Vagina (tissue), 2 donors: ENCODE results near the gene FOXO6. TPM values are rescaled to one million over a fixed set of nuclear protein-coding genes. Genes with fewer than 3 reads are reported as not detected.
A peak's percentile ranks its signal among the peaks of the same experiment; 100 is the strongest.

ENCODE experiments used
- DNase-seq, 2 donors: peaks; one replicate each; pipeline ENCODE4 v3.0.0-alpha.2; 2017; ENCODE audit errors: extremely low spot score in 2 of 2
- H3K27ac ChIP-seq: fragments of 200-600 bp; sonication (generic); one replicate; pipeline ENCODE4 v1.5.1; 2019
- H3K27me3 ChIP-seq: fragments of 200-600 bp; sonication (generic); one replicate; pipeline ENCODE4 v1.5.1; 2019
- H3K36me3 ChIP-seq, 2 donors: fragments of 200-600 bp; sonication (generic); one replicate each; pipeline ENCODE4 v1.5.1; 2017 to 2019
- H3K4me1 ChIP-seq: fragments of 200-600 bp; sonication (generic); one replicate; pipeline ENCODE4 v1.5.1; 2019
- H3K4me3 ChIP-seq, 2 donors: fragments of 200-600 bp; sonication (generic); 1 replicate in 1 of 2; 2 replicates in 1 of 2; pipeline ENCODE4 v1.5.1; 2016 to 2019
- H3K9me3 ChIP-seq: fragments of 200-600 bp; sonication (generic); one replicate; pipeline ENCODE4 v1.5.1; 2019
- CTCF ChIP-seq, 3 experiments: fragments of 450-650 bp in 2 of 3; fragments of 200-600 bp in 1 of 3; sonication (generic) in 1 of 3; IDR thresholded peaks; one replicate each; pipeline ENCODE4 v1.5.1; 2017 to 2019; ENCODE audit warnings: antibody characterized with exemption in 3 of 3, mild to moderate bottlenecking in 2 of 3, moderate library complexity in 2 of 3
- POLR2A ChIP-seq, 2 donors: fragments of 450-650 bp; IDR thresholded peaks; one replicate each; pipeline ENCODE4 v1.6.1; 2017; ENCODE audit warnings: antibody characterized with exemption in 2 of 2, mild to moderate bottlenecking in 2 of 2, moderate library complexity in 2 of 2
- POLR2AphosphoS5 ChIP-seq, 2 donors: sonication (generic); formaldehyde crosslinking; IDR thresholded peaks; one replicate each; pipeline ENCODE4 v1.9.0; 2017; ENCODE audit warnings: antibody characterized with exemption in 2 of 2, mild to moderate bottlenecking in 2 of 2, low read depth in 1 of 2; ENCODE audit not compliant: insufficient read depth in 1 of 2
- intact Hi-C: fragments of 100-400 bp; cut with DNase I; formaldehyde crosslinking; loops from one replicate; pipeline ENCODE4 v1.15.1; 2023
- total RNA-seq: library from RNA; depleted of rRNA; stranded (reverse); fragments of >200 nt; gene quantifications from one replicate; pipeline ENCODE4 v1.2.3, GENCODE V29; 2016

Gene FOXO6
- total RNA-seq, 1 donor from 2014 or later = 1.7 TPM

GRCh38 chr1:41419584-41420295 is 58.5 kb downstream of the FOXO6 start:
- TF ChIP-seq POLR2A (IDR thresholded peaks at IDR 0.05) (no peak), CTCF (IDR thresholded peaks at IDR 0.05) (no peak), POLR2AphosphoS5 (IDR thresholded peaks at IDR 0.05; ENCODE audit: insufficient read depth in 1 of 2, low read depth in 1 of 2) (no peak)
- peak overlapping the region; percentile 76 for H3K27ac ChIP-seq
- peaks cover 41% of the 10 kb centered on the region for H3K4me1 ChIP-seq

GRCh38 chr1:41420351-41420750 is 59.1 kb downstream of the FOXO6 start:
- TF ChIP-seq POLR2AphosphoS5 (IDR thresholded peaks at IDR 0.05; ENCODE audit: insufficient read depth in 1 of 2, low read depth in 1 of 2) (no peak), CTCF (IDR thresholded peaks at IDR 0.05) (no peak), POLR2A (IDR thresholded peaks at IDR 0.05) (no peak)

More at GRCh38 chr1:41419584-41420295, 58.5 kb downstream of the FOXO6 start:
- DNase-seq = no peak
- Histone ChIP-seq H3K27me3 (no peaks in the 10 kb centered on the region), H3K36me3 (no peaks in the 10 kb centered on the region), H3K9me3 (no peaks in the 10 kb centered on the region), H3K4me3 (no peak overlapping the region)
- intact Hi-C loops = loop anchor here (5.0 kb wide), 1 partner anchor 137 kb away; no protein-coding TSS in a partner anchor

GRCh38 chr1:41420860-41421259 is 59.6 kb downstream of the FOXO6 start:
- intact Hi-C loops = no loop called here
- H3K27ac ChIP-seq = peak overlapping the region; percentile 76
- TF ChIP-seq CTCF (IDR thresholded peaks at IDR 0.05) (no peak), POLR2A (IDR thresholded peaks at IDR 0.05) (no peak), POLR2AphosphoS5 (IDR thresholded peaks at IDR 0.05; ENCODE audit: insufficient read depth in 1 of 2, low read depth in 1 of 2) (no peak)
- no peaks in the 10 kb centered on the region for H3K36me3 ChIP-seq
- H3K4me3 ChIP-seq = no peak overlapping the region
- H3K9me3 ChIP-seq = no peaks in the 10 kb centered on the region
- H3K4me1 ChIP-seq = peaks cover 41% of the 10 kb centered on the region
- no peak for DNase-seq
- no peaks in the 10 kb centered on the region for H3K27me3 ChIP-seq

More at GRCh38 chr1:41420351-41420750, 59.1 kb downstream of the FOXO6 start:
- Histone ChIP-seq H3K27ac (peak overlapping the region; percentile 76), H3K27me3 (no peaks in the 10 kb centered on the region), H3K4me1 (peaks cover 41% of the 10 kb centered on the region), H3K36me3 (no peaks in the 10 kb centered on the region), H3K9me3 (no peaks in the 10 kb centered on the region), H3K4me3 (no peak overlapping the region)
- intact Hi-C loops = no loop called here
- DNase-seq = no peak

GRCh38 chr1:41422306-41422705 is 61.1 kb downstream of the FOXO6 start:
- H3K4me3 ChIP-seq = no peak overlapping the region
- H3K9me3 ChIP-seq = no peaks in the 10 kb centered on the region
- no peaks in the 10 kb centered on the region for H3K36me3 ChIP-seq
- DNase-seq = no peak
- intact Hi-C loops = no loop called here
- no peaks in the 10 kb centered on the region for H3K27me3 ChIP-seq
- TF ChIP-seq CTCF (IDR thresholded peaks at IDR 0.05) = no peak
- TF ChIP-seq POLR2AphosphoS5 (IDR thresholded peaks at IDR 0.05; ENCODE audit: insufficient read depth in 1 of 2, low read depth in 1 of 2) = no peak
- H3K27ac ChIP-seq = no peak overlapping the region
- H3K4me1 ChIP-seq = peaks cover 40% of the 10 kb centered on the region

DNA sequence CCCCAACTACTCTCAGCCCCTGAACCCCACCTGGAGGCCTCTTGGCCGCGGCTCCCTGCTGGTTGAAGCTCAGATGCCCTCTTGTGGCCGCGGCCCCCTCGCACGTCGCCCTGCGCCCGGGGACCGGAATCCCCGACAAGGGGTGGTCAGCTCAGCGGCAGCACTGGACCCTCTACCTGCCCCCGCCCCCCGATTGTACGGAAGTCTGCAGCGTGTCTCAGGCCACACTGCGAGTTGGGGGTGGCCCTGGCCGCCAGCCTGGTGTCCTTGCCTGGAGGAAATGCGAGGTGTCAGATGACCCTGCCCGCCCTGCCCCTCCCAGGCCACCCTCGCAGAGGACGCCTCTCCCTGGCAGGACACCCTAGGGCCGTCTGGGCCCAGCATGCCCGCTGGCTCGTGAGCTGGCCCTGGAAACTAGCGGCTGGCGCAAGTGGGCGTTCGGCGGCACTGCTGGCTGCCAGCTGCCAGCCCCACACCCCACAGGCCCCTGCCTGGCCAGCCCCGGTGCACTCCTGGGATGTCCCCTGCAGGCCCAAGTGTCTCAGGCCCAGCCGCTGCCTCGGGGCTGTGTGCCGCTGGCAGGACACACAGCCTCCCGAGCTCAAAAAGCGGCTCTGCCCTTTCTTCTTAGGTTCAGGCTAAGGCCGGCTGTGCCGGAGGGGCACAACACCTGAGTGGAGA is 62.4 kb downstream of the FOXO6 start:
- Histone ChIP-seq H3K4me3 (no peak overlapping the region), H3K27ac (no peak overlapping the region), H3K36me3 (no peaks in the 10 kb centered on the region), H3K4me1 (peaks cover 26% of the 10 kb centered on the region), H3K9me3 (no peaks in the 10 kb centered on the region), H3K27me3 (no peaks in the 10 kb centered on the region)
- intact Hi-C loops = no loop called here
- no peak for TF ChIP-seq POLR2AphosphoS5 (IDR thresholded peaks at IDR 0.05; ENCODE audit: insufficient read depth in 1 of 2, low read depth in 1 of 2)
- TF ChIP-seq CTCF (IDR thresholded peaks at IDR 0.05) = no peak
- TF ChIP-seq POLR2A (IDR thresholded peaks at IDR 0.05) = no peak
- no peak for DNase-seq
